ENCODE measurements around the gene GRB14. TPM values are rescaled to one million over a fixed set of nuclear protein-coding genes. Genes with fewer than 3 reads are reported as not detected.

GRB14 gene
- total RNA-seq, 1 donor from 2014 or later, result not detected

- Mint-ChIP-seq H3K4me3 (no peak overlapping the region), H3K36me3 (ENCODE audit: low read depth) (no peaks in the 10 kb centered on the region), H3K9me3 (no peaks in the 10 kb centered on the region), H3K27me3 (peaks cover 17% of the 10 kb centered on the region), H3K4me1 (no peaks in the 10 kb centered on the region), H3K27ac (no peak overlapping the region)
- no peak for ATAC-seq (ENCODE audit: low read depth)
- no peak for DNase-seq
- ChIA-PET CTCF (no interaction called here), POLR2A (no interaction called here)
- TF ChIP-seq CTCF (IDR thresholded peaks at IDR 0.05), result no peak
- intact Hi-C loops (cut with micrococcal nuclease), result loop anchor here (10.0 kb wide), 1 partner anchor 1416 kb away; no protein-coding TSS in a partner anchor
These were observed 20.5 kb downstream of the GRB14 start for GRCh38 chr2:164600763-164601162.

GRCh38 chr2:164599954-164600589 is 21.2 kb downstream of the GRB14 start:
- no peaks in the 10 kb centered on the region for H3K9me3 Mint-ChIP-seq
- ATAC-seq (ENCODE audit: low read depth) (no peak), DNase-seq (no peak)
- no peak overlapping the region for H3K27ac Mint-ChIP-seq
- POLR2A ChIA-PET, result no interaction called here
- peaks cover 17% of the 10 kb centered on the region for H3K27me3 Mint-ChIP-seq
- no peak for TF ChIP-seq CTCF (IDR thresholded peaks at IDR 0.05)
- CTCF ChIA-PET, result no interaction called here
- H3K4me3 Mint-ChIP-seq, result no peak overlapping the region
- no peaks in the 10 kb centered on the region for H3K36me3 Mint-ChIP-seq (ENCODE audit: low read depth)
- intact Hi-C loops (cut with micrococcal nuclease), result loop anchor here (10.0 kb wide), 2 partner anchors 1415 to 1435 kb away; no protein-coding TSS in a partner anchor
- no peaks in the 10 kb centered on the region for H3K4me1 Mint-ChIP-seq

- H3K36me3 Mint-ChIP-seq (ENCODE audit: low read depth), result no peaks in the 10 kb centered on the region
- DNase-seq (no peak), ATAC-seq (ENCODE audit: low read depth) (no peak)
- H3K4me3 Mint-ChIP-seq, result no peak overlapping the region
- H3K9me3 Mint-ChIP-seq, result no peaks in the 10 kb centered on the region
- no peaks in the 10 kb centered on the region for H3K4me1 Mint-ChIP-seq
- TF ChIP-seq CTCF (IDR thresholded peaks at IDR 0.05), result no peak
- no peak overlapping the region for H3K27ac Mint-ChIP-seq
- peaks cover 18% of the 10 kb centered on the region for H3K27me3 Mint-ChIP-seq
- intact Hi-C loops (cut with micrococcal nuclease), result loop anchor here (10.0 kb wide), 1 partner anchor 1433 kb away; no protein-coding TSS in a partner anchor
- ChIA-PET CTCF (no interaction called here), POLR2A (no interaction called here)
These were observed 23.3 kb downstream of the GRB14 start for GRCh38 chr2:164597983-164598382.

GRCh38 chr2:164595031-164595430 is 26.3 kb downstream of the GRB14 start:
- intact Hi-C loops (cut with micrococcal nuclease), result loop anchor here (10.0 kb wide), 1 partner anchor 1430 kb away; no protein-coding TSS in a partner anchor
- H3K9me3 Mint-ChIP-seq, result peaks cover 10% of the 10 kb centered on the region
- POLR2A ChIA-PET, result no interaction called here
- DNase-seq (no peak), ATAC-seq (ENCODE audit: low read depth) (no peak)
- peaks cover 13% of the 10 kb centered on the region for H3K27me3 Mint-ChIP-seq
- no peak overlapping the region for H3K27ac Mint-ChIP-seq
- CTCF ChIA-PET, result no interaction called here
- H3K4me3 Mint-ChIP-seq, result no peak overlapping the region
- no peak for TF ChIP-seq CTCF (IDR thresholded peaks at IDR 0.05)
- H3K4me1 Mint-ChIP-seq, result no peaks in the 10 kb centered on the region
- no peaks in the 10 kb centered on the region for H3K36me3 Mint-ChIP-seq (ENCODE audit: low read depth)

- H3K27ac Mint-ChIP-seq, result no peak overlapping the region
- intact Hi-C loops (cut with micrococcal nuclease), result loop anchor here (10.0 kb wide), 1 partner anchor 1429 kb away; no protein-coding TSS in a partner anchor
- ATAC-seq (ENCODE audit: low read depth) (no peak), DNase-seq (no peak)
- ChIA-PET POLR2A (no interaction called here), CTCF (no interaction called here)
- peaks cover 10% of the 10 kb centered on the region for H3K9me3 Mint-ChIP-seq
- H3K4me3 Mint-ChIP-seq, result no peak overlapping the region
- TF ChIP-seq CTCF (IDR thresholded peaks at IDR 0.05), result no peak
- no peaks in the 10 kb centered on the region for H3K36me3 Mint-ChIP-seq (ENCODE audit: low read depth)
- peaks cover 13% of the 10 kb centered on the region for H3K27me3 Mint-ChIP-seq
- no peaks in the 10 kb centered on the region for H3K4me1 Mint-ChIP-seq
These were observed 27.3 kb downstream of the GRB14 start for GRCh38 chr2:164593959-164594358.
